GM21515 (cell line): ENCODE measurements around the gene CAPG.
A peak's percentile ranks its signal among the peaks of the same experiment; 100 is the strongest.
"Not testable (repeated sequence)": the region's sequence is repeated elsewhere in the genome, so short reads cannot be mapped to it uniquely, and the experiment has no call there.

Experiments
- ATAC-seq: cut with Tn5 transposase; IDR thresholded peaks from one replicate; pipeline ENCODE4 v1.9.1; 2021; ENCODE audit not compliant: unreplicated experiment

CAPG gene

DNA sequence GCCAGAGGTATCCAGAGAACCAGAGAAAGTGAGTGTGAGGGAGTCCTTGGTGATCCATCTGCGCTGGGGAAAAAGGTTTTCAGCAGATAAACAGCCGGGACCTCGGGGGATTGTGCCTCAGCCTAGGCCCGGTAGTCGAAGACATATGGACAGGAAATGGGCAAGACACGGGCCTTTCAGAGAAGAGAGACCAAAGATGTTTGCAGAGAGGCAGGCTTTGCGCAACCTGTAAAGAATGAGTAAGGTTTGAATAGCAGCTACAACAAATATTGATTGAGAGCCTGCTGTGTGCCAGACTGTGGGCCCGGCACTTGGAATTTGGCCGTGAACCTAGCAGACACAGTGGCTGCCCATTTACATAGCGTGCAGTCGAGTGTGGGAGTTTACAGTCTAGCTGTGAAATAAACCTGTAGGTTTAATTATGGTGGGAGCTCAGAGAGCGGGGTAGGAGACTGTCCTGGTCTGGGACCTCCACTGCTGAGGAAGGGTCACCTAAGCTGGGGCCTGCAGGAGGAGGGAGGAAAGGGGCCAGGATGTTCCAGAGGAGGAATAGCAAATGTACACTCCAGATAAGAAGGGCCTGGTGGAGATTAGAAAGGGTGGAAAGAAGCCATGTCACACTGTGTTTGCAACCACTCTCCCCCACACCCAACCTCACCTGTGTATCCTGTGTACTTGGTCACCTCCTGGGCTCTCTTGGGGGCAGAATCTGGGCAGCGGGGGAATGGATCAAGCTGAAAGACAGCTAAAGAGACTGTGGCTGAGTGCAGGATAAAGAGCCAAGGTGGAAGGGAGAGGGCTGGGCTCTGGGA, 11.3 kb upstream of the CAPG start:
- ATAC-seq, result no peak

DNA sequence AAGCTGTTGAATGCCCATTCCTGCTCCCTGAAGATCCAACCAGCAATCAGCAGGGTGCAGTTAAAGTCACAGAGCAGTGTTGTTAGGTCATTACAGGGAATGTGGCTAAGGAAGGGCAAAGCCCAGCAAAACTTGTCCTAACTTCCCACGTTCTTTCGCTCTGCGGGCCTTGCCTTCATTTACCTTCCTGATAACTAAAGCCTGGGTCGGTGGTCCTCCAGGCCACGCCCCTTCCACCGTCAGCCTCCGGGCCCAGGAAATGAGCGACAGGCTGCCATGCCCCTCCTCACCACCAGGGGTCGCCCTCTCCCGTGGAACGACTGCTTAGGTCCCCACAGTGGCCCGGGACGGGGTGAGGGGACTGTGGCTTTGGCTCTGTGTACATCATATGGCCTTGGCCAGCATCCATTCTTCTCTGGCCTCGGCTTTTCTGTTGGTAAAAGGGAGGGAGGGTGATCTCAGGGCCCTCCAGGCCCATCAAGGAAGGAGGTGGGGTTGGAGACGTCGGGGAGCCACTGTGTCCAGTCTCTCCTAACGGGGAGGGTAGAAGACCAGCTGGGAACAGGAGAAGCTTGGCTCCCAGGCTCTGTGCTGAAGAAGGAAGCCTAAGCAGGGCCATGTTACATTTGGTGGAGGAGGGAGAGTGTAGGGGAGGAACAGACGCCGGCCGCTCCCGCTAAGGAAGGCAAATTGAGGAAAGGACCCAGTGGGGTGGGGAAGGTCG, 10.5 kb upstream of the CAPG start:
- peak; percentile 53 for ATAC-seq

DNA sequence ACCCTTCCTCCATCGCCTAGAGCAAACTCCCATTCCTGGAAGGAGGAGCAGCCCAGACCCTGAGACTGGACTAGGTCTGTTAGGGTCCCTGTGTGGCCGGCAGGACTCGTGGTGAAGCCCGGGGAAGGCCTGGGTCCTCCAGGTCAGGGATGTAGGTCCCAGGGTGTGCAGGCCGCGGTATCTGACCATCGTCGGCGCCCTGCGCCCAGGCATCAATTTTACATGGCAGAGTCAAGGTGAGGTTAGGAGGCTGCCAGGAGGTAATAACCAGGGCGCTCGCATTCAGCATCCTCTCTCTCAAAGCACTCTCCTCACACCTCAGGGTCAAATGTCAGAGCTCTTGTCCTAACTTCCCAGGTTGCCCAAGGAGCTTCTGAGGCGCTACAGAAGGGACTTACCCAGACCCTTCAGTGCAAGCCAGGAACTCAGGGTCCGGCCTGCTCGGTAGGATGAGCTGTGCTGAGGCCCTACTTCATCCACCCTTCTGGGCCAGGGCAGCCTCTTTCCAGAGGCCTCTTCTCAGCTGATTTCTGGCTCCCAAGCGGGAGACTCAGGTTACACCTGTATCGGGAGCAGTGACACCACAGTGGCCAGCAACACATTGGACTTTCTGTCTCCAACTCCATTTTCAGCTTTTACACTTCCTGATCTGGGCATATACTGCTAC, 9.0 kb upstream of the CAPG start:
- ATAC-seq, result peak; percentile 6

DNA sequence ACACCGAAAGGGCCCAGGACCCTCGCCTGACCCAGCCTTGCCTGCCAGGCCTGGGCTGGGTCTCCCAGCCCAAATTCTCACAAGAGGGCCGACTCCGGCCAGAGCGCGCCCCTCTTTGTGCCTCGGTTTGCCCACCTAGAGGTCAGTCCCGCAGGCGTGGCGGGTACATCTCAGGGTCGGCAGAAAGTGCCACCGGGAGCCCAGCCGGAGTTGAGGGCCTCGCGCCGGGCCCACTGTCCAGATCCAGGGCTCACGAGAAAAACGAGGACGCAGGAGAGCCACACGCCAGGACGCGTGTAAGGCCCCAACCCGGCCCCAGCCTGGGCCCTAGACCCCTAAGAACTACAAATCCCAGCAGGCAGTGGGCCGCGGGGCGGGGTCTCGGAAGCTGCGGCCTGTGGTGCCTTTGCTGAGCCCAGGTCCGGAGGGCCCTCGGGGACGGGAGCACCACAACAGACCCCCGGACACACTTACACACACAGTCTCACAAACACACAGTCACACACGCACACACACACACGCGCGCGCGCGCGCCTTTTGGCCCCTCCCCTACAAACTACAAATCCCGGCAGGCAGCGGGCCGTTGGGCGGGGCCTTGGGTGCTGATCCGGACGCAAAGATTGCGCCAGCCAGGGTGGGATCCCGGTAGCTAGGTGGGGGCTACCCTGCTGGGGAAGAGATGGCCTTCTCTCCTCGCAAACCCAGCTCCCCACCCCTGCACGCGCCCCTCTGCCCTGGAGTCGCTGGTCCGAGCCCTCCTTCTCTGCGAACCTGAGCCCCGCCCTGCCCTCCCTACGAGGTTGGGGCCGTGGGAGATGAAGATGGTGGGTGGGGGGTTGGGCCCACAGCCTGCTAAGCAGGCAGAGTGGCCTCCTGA, 8.2 kb upstream of the CAPG start, which contains the start of gene SH2D6:
TSS of gene SH2D6 (plus strand) at position 583 of the 877 bp plus-strand sequence. CDS start 10,752 bp downstream, outside the sequence.
- ATAC-seq, result peak; percentile 78

DNA sequence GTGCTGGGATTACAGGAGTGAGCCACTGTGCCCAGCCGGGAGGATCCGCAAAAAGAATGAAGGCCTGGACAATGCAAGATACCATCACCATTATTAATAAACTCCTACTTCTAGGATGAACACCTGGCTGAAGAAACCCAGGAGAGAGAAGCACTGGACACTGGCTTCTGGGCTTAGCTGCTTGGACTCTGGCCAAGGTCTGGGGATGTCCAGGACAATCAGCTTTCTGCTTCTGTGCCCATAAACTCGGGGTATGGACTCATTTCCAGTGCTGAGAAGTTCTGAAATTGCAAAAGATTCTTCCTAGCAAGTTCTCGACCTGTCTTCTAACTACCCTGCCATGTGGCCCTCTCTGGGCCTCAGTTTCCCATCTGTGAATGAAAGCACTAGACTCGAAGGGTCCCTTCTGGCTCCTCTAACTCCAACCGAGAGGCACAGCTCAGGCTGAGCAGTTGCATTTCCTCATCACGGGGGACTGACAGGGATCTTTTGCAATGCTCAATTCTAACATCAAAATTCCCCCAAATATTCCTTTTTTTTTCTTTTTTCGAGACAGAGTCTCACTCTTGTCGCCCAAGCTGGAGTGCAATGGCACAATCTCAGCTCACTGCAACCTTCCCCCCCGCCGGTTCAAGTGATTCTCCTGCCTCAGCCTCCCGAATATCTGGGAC, 5.9 kb upstream of the CAPG start:
- ATAC-seq, result no peak

DNA sequence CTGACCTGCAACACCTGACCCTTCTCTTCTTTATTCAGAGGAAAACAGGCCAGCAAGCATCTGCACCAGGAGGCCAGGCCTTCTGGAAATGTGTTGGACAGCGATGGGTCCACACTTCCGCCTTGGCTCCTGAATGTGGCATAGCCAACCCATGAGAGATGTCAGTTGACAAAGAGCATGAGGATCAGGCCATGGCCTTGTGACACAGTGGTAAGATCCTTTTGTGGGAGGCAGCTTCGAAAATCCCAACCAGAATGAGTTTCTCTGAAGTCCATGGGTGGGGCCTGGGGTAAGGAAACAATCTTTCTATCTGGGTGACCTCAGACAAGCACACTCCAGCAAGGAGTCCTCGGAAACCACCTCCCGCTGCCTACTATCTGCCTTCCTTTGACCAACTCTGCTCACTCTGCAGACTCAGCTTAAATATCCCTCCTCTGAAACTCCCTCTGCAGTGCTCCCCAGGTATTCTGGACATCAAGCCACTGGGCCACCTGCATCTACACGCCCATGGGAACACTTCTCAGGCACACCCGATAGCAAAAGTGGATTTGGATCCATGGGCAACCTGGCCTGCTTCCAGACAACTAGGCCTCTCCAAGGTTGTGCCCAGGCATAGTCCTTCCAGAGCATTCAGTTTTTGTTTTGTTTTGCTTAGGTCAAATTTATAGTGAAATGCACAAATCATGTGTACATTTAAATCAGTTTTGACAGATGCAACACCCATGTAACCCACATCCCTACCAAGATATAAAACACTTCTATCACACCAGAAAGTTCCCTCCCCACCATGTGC, 4.8 kb upstream of the CAPG start:
- ATAC-seq, result no peak

DNA sequence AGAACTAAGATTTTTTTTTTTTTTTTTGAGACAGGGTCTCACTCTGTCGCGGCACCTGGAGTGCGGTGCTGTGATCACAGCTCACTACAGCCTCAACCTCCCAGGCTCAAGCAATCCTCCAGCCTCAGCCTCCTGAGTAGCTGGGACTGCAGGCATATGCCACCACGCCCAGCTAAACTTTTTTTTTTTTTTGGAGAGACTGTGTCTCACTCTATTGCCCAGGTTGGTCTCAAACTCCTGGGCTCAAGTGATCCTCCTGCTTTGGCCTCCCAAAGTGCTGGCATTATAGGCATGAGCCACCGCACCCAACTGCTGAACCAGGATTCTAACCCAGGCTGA, 4.2 kb upstream of the CAPG start:
- ATAC-seq, result not testable (repeated sequence)

DNA sequence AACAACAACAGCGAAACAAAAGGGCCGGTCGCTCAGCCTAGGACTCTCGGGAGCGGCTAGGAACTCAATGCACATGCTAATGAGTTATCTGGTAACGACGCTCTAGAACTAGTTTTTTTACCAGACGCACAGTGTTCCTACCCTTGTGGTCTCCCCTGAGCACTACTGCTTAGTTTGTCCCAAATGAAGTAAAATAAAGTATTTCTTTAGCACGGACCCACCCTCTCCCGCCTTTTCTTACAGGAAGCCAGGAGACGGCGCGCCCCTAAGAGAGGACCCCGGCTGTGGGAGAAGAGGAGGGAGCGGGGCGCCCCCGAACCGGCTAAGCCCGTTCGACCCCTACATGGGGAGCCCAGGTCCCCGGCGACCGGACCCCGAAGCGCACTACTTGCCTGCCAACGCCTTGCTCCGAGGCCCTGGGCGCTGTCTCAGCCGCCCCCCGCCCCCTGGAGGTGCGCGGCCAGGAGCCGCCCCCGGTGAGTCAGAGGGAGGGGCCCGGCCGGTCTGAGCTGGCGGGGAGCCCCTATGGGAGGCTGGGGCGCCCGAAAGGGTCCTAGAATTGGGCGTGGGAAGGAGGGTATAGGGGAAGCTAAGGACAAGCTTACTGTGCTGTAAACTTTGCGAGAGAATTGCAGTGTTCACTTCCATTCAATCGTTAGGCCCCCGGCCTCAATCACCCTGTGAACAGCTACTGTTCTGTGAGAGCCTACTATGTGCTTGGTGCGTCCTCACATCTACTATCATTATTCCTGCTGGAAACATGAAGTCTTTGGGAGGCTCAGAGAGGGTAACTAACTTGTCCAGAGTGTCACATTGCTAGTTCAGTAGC, 3.6 kb upstream of the CAPG start:
- no peak for ATAC-seq

DNA sequence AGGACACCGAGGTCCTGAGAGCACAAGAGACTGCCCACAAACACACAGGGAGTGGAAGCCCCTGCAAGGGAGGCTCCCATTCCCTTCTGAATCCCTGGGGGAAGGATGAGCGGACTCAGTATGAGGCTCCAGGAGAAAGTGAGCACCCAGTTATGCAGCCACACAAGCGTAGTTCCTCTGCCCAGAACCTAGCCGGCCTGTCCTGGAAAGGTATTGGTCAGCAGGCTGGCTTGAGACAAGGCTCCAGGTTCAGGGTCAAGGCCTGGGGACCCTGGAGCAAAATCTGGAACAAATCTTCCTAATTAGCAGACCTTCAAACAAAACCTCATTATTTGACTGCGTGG, 1.2 kb upstream of the CAPG start:
- ATAC-seq, result no peak

DNA sequence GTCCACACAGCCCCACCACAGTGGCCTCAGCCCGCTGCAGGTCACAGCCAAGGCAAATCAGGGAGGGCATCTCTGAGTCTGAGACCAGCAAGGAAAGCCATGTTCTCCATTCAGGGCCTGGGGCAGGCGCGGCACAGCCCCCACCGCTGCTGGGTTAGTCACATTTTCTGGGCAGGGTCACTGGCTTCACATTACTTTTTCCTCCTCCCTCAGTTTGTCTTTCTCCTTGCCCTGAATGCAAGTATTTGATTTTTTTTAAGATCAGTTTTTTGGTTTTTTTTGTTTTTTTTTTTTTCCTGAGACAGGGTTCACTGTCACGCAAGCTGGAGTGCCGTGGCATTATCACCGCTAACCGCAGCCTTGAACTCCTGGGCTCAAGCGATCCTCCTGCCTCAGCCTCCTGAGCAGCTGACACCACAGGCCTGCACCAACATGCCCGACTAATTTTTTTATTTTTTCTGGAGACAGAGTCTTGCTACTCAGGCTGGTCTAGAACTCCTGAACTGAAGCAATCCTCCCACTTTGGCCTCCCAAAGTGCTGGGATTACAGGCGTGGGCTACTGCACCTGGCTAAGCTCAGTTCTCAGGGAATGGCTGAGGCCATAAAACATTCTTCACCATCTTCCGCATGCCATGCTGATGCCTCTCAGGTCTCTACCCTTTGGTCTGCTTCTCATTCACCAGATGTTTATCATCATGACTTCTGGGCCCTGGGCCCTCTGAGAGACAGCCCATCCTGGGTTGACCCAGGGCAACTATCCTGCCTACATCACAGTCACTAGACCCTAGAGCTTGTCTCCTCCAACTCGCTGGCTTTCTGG, 628 bp upstream of the CAPG start:
- ATAC-seq, result no peak

DNA sequence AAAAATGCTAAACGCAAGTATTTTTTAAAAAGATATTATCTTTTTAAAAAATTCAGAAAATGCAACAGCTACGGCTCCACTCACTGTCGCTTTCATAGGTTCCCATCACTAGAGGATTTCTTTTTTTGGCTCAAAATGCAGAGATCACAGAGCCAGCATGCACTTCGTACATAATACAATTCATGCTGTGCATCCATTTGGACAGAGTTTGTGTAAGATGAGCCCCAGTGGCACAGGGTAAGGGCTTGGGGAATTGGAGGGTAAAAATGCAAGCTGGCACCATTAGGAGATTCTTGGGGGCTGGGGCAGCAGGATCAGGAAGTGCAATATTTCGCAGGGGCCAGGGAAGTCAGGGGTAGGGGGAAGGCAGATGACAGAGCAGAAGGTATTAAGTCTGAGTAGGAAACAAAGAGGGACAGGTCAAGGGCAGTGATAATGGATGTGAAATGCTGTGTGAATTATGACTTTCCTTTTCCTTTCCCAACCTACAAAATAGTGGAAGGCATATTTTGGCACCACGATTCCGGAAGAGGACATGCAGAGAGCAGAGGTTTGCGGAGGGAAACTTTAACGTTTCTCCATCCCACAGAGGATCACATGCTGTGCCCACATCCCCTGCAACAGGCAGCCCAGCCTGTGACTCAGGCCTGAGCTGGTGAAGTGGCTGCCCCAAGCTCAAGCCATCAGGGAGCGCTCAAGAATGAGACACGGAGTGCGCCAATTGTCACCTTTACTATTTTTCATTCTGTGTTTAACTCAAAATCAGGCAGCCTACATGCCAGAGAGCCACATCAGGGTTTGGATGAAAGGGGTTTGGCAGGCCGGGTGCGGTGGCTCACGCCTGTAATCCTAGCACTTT, 4.7 kb downstream of the CAPG start:
- ATAC-seq, result no peak

DNA sequence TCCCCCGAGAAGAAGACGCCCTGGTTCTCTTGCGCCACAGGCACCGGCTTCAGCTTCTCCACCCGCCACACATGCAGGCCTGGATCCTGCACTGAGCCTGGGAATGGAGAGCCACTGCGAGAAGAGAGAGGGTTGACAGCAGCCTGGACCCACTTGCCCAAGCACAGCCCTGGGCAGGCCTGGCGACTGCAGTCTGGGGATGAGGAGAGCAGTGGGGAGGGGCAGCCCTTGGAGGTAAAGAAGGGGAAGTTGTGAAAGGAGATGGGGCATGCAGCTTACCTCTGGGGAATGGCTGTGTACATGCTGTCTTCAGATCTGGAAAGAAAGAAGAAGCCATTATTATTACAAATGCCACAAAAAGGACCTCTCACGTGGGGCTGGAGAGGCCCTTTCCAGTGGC, 8.3 kb downstream of the CAPG start:
- ATAC-seq, result no peak

DNA sequence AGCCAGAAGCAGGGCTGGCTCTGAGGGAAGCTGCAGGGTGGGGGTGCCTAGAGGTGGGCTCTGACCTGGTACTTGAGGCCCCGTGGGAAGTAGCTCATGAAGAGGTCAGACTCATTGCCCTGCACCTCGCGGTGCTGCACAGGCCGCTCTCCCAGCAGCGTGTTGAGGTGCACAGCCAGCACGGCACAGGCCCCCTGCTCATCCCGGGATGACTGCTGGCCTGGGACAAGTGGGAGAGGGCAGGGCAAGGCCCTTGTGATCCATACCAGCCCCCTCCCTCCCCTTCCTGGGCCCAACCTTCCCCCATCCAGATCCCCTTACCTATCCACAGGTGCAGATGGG, 8.7 kb downstream of the CAPG start:
- no peak for ATAC-seq

DNA sequence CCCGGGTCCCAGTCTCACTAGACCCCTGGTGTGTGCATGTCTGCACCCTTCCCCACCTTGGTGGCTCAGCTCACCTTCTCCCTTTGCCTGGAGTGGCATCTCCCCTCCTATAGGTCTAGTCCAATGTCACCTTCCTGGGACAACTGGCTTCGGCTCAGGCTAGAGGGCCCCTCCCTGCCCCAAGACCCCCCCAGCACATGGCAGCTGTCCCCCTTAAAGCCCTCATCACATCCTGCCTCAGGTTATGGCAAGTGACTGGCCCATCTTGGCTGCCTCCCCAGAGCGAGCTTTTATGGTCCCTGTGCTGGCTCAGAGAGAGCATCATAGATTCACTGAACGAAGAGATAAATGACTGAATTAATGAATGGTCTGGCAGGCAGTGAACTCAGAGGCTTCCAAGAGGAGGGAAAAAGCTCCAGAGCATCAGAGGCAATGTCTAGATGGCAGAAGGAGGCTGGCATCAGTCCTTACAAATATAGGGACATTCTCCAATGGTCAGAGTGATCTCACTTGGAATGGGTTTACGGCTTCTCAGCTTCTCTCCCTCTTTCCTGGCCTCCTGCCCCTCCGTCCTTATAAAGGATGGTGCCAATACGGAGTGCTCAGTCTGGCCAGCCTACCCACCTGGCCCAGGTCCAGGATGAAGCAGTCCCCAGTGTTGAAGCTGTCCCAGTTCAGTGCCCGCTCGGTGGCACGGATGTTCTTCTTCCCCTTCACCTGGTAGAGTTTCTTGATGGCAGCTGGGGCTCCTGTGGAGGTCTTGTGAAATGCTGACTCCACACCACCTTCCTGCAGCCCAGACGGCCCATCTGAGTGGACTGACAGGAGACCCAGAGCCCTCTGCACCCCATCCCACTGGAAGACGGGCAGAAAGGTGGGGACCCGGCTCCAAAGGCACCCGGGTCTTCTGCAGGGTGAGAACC, 9.4 kb downstream of the CAPG start:
- no peak for ATAC-seq

DNA sequence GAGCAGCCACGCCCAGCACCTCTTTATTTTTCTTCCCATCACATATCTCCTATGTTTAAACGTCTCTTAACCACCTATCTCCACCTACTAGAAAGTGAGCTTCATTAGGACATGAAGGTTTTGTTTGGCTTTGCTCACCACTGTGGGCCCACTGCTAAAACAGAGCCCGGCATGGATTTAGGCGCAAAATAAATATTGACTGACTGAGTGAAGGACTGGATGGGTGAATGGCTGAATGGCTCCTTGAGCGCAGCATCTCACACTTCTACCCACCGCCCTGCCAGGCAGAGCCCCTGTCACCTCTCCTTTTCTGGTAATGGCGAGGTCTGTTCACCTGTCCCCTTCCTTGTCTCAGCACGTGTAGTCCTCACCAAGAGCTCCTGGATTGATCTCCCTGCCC, 10.1 kb downstream of the CAPG start:
- no peak for ATAC-seq

DNA sequence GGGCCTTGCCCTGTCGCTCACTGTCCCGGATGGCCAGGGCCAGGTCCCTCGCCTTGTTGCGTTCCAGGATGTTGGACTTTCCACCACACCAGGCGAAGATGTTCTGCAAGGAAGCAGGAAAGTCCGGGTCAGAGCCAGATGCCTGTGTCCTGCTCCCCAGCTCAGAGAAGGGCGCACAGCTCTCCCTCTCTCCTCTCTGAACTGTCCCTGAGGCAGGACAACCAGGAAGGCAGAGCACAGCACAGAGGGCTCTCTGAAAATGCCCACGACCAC, 11.0 kb downstream of the CAPG start:
- ATAC-seq, result no peak
